ENCODE results near the gene SLC25A5. TPM values are rescaled to one million over a fixed set of nuclear protein-coding genes. Genes with fewer than 3 reads are reported as not detected.

The SLC25A5 gene
- total RNA-seq, 3 donors from 2014 or later (not counting 1 experiment from before 2014, with no cell fraction given) = 148 to 182 (median 162) TPM

- Mint-ChIP-seq H3K27ac (no peak overlapping the region), H3K27me3 (ENCODE audit: low read depth in 2 of 2) (no peaks in the 10 kb centered on the region), H3K4me1 (peaks cover 0 to 9% of the 10 kb centered on the region in 2 donors), H3K9me3 (no peaks in the 10 kb centered on the region), H3K36me3 (no peaks in the 10 kb centered on the region), H3K4me3 (no peak overlapping the region)
- Histone ChIP-seq H3K4me1 (ENCODE audit: control insufficient read depth, insufficient read depth, low read length) (peaks cover 13% of the 10 kb centered on the region), H3K27ac (ENCODE audit: low read length) (no peak overlapping the region), H3K36me3 (ENCODE audit: control insufficient read depth, insufficient read depth, low read length) (no peaks in the 10 kb centered on the region), H3K27me3 (ENCODE audit: control insufficient read depth, insufficient read depth, low read length) (no peaks in the 10 kb centered on the region), H3K9me3 (ENCODE audit: control insufficient read depth, insufficient read depth, low read length) (no peaks in the 10 kb centered on the region), H3K4me3 (ENCODE audit: low read length) (no peak overlapping the region)
- WGBS (ENCODE audit: insufficient coverage) = 96% methylated on average over 4 of the region's 4 CpGs
- ATAC-seq = no peak
- no peak for DNase-seq
- TF ChIP-seq, protein P1, sequence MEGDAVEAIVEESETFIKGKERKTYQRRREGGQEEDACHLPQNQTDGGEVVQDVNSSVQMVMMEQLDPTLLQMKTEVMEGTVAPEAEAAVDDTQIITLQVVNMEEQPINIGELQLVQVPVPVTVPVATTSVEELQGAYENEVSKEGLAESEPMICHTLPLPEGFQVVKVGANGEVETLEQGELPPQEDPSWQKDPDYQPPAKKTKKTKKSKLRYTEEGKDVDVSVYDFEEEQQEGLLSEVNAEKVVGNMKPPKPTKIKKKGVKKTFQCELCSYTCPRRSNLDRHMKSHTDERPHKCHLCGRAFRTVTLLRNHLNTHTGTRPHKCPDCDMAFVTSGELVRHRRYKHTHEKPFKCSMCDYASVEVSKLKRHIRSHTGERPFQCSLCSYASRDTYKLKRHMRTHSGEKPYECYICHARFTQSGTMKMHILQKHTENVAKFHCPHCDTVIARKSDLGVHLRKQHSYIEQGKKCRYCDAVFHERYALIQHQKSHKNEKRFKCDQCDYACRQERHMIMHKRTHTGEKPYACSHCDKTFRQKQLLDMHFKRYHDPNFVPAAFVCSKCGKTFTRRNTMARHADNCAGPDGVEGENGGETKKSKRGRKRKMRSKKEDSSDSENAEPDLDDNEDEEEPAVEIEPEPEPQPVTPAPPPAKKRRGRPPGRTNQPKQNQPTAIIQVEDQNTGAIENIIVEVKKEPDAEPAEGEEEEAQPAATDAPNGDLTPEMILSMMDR (IDR thresholded peaks at IDR 0.05) = no peak
- intact Hi-C loops (cut with micrococcal nuclease) = no loop called here
Measured at GRCh38 chrX:119481323-119481801, 13.1 kb downstream of the SLC25A5 start.

GRCh38 chrX:119482041-119482440 is 13.8 kb downstream of the SLC25A5 start:
- H3K27ac ChIP-seq (ENCODE audit: low read length) = peak overlapping the region; percentile 29
- peak overlapping the region; percentile 46 for H3K4me3 ChIP-seq (ENCODE audit: low read length)
- Mint-ChIP-seq H3K27ac (peak overlapping the region; percentile 53 to 80), H3K9me3 (no peaks in the 10 kb centered on the region), H3K4me1 (peaks cover 0 to 9% of the 10 kb centered on the region in 2 donors), H3K4me3 (peak overlapping the region; percentile 84), H3K36me3 (no peaks in the 10 kb centered on the region), H3K27me3 (ENCODE audit: low read depth in 2 of 2) (no peaks in the 10 kb centered on the region)
- no peaks in the 10 kb centered on the region for H3K27me3 ChIP-seq (ENCODE audit: control insufficient read depth, insufficient read depth, low read length)
- WGBS (ENCODE audit: insufficient coverage) = 52% methylated on average over 10 of the region's 10 CpGs
- DNase-seq (no peak), ATAC-seq (no peak)
- H3K4me1 ChIP-seq (ENCODE audit: control insufficient read depth, insufficient read depth, low read length) = peaks cover 13% of the 10 kb centered on the region
- TF ChIP-seq, protein P1 (IDR thresholded peaks at IDR 0.05) = no peak
- H3K9me3 ChIP-seq (ENCODE audit: control insufficient read depth, insufficient read depth, low read length) = no peaks in the 10 kb centered on the region
- no peaks in the 10 kb centered on the region for H3K36me3 ChIP-seq (ENCODE audit: control insufficient read depth, insufficient read depth, low read length)
- intact Hi-C loops (cut with micrococcal nuclease) = no loop called here

GRCh38 chrX:119482481-119483480 is 14.5 kb downstream of the SLC25A5 start:
- Mint-ChIP-seq H3K27ac (peak overlapping the region; percentile 53 to 80), H3K4me1 (peaks cover 0 to 9% of the 10 kb centered on the region in 2 donors), H3K27me3 (ENCODE audit: low read depth in 2 of 2) (no peaks in the 10 kb centered on the region), H3K36me3 (no peaks in the 10 kb centered on the region), H3K9me3 (no peaks in the 10 kb centered on the region), H3K4me3 (peak overlapping the region; percentile 84)
- peak overlapping the region; percentile 46 for H3K4me3 ChIP-seq (ENCODE audit: low read length)
- WGBS (ENCODE audit: insufficient coverage) = 15% methylated on average over 48 of the region's 48 CpGs
- H3K4me1 ChIP-seq (ENCODE audit: control insufficient read depth, insufficient read depth, low read length) = peaks cover 13% of the 10 kb centered on the region
- intact Hi-C loops (cut with micrococcal nuclease) = no loop called here
- TF ChIP-seq, protein P1 (IDR thresholded peaks at IDR 0.05) = peak; percentile 64
- DNase-seq (peak; percentile 51 to 78), ATAC-seq (peak; percentile 92 to 94 (median 93))
- no peaks in the 10 kb centered on the region for H3K27me3 ChIP-seq (ENCODE audit: control insufficient read depth, insufficient read depth, low read length)
- H3K27ac ChIP-seq (ENCODE audit: low read length) = peak overlapping the region; percentile 29
- no peaks in the 10 kb centered on the region for H3K36me3 ChIP-seq (ENCODE audit: control insufficient read depth, insufficient read depth, low read length)
- no peaks in the 10 kb centered on the region for H3K9me3 ChIP-seq (ENCODE audit: control insufficient read depth, insufficient read depth, low read length)

Measured in natural killer cell (primary cell).